Measurements from ENCODE around the gene CPA4.

- TF ChIP-seq ERF (CRISPR knock-in tag; IDR thresholded peaks at IDR 0.05), result no peak
- TF ChIP-seq SIN3A (IDR thresholded peaks at IDR 0.05; ENCODE audit: borderline replicate concordance, low read depth, low read length), result no peak
- no peak for TF ChIP-seq ZNF549 (CRISPR knock-in tag; IDR thresholded peaks at IDR 0.05)
- TF ChIP-seq EZH2 (conservative IDR thresholded peaks at IDR 0.05; ENCODE audit: low read depth, low read length), result no peak
- TF ChIP-seq NFRKB (IDR thresholded peaks at IDR 0.05), result no peak
- TF ChIP-seq ZNF331 (CRISPR knock-in tag; IDR thresholded peaks at IDR 0.05), result no peak
- no peak for TF ChIP-seq POLR2AphosphoS2 (IDR thresholded peaks at IDR 0.05; ENCODE audit: low read depth, low read length)
- no peak for TF ChIP-seq CTCF (CRISPR knock-in tag; IDR thresholded peaks at IDR 0.05)
- TF ChIP-seq, protein P1, sequence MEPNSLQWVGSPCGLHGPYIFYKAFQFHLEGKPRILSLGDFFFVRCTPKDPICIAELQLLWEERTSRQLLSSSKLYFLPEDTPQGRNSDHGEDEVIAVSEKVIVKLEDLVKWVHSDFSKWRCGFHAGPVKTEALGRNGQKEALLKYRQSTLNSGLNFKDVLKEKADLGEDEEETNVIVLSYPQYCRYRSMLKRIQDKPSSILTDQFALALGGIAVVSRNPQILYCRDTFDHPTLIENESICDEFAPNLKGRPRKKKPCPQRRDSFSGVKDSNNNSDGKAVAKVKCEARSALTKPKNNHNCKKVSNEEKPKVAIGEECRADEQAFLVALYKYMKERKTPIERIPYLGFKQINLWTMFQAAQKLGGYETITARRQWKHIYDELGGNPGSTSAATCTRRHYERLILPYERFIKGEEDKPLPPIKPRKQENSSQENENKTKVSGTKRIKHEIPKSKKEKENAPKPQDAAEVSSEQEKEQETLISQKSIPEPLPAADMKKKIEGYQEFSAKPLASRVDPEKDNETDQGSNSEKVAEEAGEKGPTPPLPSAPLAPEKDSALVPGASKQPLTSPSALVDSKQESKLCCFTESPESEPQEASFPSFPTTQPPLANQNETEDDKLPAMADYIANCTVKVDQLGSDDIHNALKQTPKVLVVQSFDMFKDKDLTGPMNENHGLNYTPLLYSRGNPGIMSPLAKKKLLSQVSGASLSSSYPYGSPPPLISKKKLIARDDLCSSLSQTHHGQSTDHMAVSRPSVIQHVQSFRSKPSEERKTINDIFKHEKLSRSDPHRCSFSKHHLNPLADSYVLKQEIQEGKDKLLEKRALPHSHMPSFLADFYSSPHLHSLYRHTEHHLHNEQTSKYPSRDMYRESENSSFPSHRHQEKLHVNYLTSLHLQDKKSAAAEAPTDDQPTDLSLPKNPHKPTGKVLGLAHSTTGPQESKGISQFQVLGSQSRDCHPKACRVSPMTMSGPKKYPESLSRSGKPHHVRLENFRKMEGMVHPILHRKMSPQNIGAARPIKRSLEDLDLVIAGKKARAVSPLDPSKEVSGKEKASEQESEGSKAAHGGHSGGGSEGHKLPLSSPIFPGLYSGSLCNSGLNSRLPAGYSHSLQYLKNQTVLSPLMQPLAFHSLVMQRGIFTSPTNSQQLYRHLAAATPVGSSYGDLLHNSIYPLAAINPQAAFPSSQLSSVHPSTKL (CRISPR knock-in tag; IDR thresholded peaks at IDR 0.05), result no peak
- TF ChIP-seq KLF16 (CRISPR knock-in tag; IDR thresholded peaks at IDR 0.05), result no peak
- TF ChIP-seq, protein P2, sequence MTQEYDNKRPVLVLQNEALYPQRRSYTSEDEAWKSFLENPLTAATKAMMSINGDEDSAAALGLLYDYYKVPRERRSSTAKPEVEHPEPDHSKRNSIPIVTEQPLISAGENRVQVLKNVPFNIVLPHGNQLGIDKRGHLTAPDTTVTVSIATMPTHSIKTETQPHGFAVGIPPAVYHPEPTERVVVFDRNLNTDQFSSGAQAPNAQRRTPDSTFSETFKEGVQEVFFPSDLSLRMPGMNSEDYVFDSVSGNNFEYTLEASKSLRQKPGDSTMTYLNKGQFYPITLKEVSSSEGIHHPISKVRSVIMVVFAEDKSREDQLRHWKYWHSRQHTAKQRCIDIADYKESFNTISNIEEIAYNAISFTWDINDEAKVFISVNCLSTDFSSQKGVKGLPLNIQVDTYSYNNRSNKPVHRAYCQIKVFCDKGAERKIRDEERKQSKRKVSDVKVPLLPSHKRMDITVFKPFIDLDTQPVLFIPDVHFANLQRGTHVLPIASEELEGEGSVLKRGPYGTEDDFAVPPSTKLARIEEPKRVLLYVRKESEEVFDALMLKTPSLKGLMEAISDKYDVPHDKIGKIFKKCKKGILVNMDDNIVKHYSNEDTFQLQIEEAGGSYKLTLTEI (CRISPR knock-in tag; conservative IDR thresholded peaks at IDR 0.05), result no peak
- TF ChIP-seq MXI1 (IDR thresholded peaks at IDR 0.05; ENCODE audit: borderline replicate concordance, low read depth, low read length), result no peak
- no peak for TF ChIP-seq ZBTB7A (CRISPR knock-in tag; IDR thresholded peaks at IDR 0.05)
- TF ChIP-seq, protein P3, sequence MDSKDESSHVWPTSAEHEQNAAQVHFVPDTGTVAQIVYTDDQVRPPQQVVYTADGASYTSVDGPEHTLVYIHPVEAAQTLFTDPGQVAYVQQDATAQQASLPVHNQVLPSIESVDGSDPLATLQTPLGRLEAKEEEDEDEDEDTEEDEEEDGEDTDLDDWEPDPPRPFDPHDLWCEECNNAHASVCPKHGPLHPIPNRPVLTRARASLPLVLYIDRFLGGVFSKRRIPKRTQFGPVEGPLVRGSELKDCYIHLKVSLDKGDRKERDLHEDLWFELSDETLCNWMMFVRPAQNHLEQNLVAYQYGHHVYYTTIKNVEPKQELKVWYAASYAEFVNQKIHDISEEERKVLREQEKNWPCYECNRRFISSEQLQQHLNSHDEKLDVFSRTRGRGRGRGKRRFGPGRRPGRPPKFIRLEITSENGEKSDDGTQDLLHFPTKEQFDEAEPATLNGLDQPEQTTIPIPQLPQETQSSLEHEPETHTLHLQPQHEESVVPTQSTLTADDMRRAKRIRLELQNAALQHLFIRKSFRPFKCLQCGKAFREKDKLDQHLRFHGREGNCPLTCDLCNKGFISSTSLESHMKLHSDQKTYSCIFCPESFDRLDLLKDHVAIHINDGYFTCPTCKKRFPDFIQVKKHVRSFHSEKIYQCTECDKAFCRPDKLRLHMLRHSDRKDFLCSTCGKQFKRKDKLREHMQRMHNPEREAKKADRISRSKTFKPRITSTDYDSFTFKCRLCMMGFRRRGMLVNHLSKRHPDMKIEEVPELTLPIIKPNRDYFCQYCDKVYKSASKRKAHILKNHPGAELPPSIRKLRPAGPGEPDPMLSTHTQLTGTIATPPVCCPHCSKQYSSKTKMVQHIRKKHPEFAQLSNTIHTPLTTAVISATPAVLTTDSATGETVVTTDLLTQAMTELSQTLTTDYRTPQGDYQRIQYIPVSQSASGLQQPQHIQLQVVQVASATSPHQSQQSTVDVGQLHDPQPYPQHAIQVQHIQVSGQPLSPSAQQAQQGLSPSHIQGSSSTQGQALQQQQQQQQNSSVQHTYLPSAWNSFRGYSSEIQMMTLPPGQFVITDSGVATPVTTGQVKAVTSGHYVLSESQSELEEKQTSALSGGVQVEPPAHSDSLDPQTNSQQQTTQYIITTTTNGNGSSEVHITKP (CRISPR knock-in tag; IDR thresholded peaks at IDR 0.05; ENCODE audit: low read depth), result no peak
Observed at GRCh38 chr7:130279286-130279685, 13.7 kb upstream of the CPA4 start.
